C4-2B (cell line): ENCODE results near the gene SHB.

Experiments
- CTCF ChIP-seq: fragments of 450-650 bp; conservative IDR thresholded peaks from 2 replicates; pipeline ENCODE4 v1.5.1; 2017; ENCODE audit warnings: mild to moderate bottlenecking
- ZFX ChIP-seq: fragments of 450-650 bp; IDR thresholded peaks from 2 replicates; pipeline ENCODE4 v1.6.1; 2017

- TF ChIP-seq CTCF (no peak), ZFX (no peak)
Observed at GRCh38 chr9:37927132-37927531, 141.9 kb downstream of the SHB start.
